ENCODE data around the gene DMXL1.

The DMXL1 gene

DNA sequence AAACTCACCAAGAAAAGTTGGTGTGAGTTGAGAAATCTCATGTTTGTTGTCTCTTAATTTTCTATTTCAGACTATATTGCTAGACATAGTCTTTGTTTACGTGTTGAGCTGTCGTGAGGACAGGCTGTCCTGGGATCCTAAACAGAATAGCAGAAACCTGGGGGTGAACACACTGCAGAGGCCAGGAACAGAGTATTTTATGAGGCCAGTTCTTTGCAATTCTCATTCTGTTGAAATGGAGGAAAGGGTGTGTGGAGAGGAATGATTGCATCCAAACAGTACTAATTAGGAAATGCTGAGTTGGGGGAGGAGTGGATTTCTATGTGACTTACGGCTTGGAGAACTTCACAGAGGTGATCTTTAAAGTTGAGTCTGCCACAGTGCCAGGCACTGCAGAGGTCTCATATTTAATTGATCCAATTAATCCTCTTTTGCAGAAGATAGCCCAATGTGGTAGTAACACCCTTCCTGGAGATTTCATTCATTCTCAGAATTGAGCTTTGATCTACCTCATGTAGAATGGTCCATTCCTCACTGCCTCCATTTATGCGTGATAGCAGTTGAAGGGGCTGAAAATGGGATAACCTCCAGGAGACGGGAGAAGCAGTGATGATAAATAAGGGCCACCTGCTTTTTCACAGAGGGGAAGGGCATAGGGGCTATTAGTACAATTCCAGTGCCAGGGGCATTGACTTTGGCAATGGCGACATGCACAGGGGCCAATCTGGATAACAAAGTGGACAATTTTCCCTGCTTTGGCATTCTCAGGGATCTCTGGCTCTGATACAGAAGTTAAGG, 200.3 kb downstream of the DMXL1 start:
- DNase-seq: no peak

DNA sequence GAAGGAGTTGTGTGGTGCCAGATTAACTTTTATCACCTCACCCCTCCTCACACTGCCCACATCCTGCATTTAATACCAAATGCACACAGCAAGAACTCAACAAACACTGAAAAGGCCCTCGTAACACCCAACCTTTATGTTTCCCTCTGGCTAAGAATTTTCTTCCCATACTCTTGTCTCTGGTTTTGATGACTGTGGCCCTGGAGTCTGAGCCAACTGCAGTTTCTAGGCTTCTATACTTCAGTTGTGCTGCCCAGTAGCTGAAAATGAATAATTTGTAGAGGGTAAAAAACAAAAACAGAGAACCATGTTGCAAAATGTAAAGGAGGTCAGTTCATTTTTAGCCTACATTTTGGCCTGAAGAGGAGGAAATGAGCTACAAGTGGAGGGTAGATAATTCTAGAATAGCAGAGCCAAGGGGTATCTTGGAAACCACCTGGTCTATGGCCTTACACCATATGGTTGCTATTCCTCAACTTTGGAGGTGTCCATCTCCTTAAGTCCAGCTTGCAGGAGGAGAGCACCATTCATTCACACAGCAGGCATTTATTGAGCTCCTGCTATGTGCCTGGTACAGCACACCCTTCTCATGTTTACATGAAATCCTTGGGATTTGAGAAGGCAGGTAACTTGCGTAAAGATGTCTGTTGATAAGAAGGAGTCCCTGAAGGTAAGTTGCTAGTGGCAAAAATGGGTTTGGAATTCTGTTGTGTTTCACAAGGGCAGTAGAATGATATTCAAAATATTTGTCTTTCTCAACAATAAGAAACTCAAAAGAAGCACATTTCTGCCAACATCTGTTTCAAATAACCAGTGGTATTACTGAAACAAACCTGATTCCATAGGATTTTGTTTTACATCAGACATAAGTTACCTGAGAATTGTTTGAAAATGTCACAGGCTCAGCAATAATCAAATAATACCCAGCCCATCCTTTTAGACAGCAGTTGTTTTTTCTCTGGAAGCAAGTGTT, 201.2 kb downstream of the DMXL1 start:
- DNase-seq: no peak

DNA sequence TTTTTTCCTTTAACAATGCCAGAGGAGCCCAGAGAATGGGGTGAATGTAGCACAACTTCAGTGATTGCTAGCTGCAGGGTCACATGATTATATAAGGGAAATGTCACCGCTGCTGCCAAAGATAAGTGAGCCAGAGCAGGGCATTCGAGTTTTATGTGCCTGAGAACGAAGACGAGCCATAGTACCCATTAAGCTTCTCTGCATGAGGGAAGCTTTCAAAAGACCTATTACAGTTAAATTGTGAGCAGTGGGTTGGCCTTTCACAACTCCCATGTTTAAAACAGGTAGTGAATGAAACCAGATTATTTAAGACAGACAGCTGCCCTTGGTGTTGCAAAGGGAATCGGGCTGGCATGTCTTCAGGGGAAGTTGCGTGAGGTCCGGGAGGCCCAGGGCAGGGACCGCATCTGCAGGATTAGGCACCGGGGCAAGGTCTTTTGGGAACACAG, 202.5 kb downstream of the DMXL1 start:
- DNase-seq: no peak

DNA sequence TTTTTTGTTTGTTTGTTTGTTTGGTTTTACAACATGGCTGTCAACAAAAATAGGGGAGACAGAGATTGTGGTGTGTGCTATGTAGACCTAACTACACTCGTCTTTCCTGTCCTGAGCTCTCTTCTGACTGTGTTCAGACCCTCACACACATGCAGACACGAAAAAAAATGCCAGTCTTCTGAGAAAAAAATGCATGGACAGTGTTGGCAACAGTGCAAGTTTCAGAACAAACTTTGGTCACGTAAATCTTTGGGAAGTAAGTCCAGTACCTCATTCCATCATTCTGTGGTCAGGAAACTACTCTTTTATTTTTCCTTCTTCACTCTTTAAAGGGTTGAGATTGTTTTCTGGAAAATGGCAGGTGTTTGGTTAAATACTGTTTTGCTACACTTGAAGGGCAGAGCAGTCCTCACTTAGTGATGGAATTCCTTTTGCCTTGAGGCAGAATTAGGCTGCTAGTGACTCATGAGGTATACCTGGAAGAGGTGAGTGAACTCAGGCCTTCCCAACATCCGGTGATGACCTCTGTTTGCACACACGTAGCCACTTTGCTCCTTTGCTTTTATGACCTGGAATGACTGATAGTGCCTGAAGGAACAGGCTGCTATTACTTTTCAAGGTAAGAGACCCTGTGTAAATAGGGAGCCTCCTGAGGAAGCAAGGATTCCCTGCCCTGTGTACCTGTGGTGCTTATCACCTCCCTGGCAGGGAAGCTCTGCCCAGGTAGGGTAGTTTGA, 203.3 kb downstream of the DMXL1 start:
- no peak for DNase-seq

DNA sequence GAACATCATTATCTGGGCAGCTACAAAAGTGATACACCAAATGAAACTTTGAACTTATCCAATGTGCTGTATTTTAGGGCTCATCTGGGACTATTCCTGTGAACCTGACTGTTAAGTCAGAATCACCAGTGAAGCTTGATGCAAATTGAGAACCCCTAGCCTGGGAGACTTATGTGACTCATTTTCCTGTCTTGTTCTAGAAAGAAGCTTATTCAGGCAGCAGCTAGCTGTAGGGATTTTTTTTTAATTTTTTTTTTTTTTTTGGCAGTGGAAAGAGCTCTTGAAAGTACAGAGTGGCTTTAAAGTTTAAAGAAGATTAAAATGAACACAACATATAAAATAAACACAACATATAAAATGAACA, 203.9 kb downstream of the DMXL1 start:
- no peak for DNase-seq

DNA sequence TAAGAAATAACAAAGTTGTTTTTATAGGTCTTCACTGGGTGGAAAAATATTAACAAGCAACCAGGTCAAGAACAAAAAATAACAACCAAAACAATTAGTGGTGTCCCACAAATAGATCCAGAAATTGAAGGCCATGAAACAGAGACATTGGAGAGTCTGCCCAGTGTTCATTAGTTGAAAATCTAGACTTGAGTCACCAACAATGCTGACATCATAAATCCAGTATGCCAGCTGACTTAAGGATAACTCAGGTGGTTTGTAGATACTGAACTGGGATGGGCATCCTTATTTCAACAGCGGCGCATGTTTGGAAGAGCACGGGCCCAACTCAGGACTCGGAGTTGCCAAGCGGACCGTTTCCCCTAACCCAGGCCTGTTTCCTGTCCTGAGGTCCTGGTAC, 204.3 kb downstream of the DMXL1 start:
- no peak for DNase-seq

DNA sequence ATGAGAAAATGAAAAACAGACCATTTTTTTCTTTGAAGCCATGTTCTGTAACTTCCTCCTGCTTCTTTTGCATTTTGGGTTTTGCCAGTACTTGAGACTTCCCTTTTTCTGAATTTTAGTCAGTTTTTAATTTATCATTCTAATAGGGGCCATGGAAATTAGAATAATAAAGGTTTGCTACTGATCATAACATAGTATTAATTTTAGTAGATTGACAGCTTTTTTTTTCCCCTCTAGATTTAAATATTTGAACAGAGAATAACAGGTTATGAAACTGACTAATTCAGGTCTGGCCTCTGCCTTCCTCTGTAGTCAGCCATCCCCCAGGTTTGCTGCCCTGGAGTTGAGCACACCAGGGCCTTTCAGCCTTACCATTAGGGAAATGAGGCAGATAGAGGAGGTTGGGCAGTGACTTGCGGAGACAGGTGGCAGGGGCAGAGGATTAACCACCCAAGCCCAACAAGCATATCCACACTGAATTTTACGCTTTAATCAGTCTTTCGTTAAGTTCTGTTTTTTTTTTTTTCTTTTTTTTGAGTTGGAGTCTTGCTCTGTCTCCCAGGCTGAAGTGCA, 204.8 kb downstream of the DMXL1 start:
- no peak for DNase-seq

DNA sequence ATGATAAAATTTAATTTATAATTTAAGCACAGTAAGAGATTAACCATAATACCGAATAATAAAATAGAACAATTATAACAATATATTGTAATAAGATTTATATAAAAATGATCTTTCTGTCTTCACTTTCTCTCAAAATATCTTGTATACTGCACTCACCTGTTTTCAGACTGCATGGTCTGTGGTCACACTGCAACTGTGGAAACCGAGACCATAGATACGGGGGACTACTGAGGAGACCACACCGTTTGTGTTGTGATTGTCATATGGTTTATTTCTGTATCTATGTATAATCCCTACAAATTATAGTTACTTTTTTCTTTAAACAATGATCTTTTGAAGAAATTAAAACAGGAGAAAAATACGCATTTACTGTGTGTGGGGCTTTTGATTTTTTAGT, 206.1 kb downstream of the DMXL1 start:
- DNase-seq: no peak

DNA sequence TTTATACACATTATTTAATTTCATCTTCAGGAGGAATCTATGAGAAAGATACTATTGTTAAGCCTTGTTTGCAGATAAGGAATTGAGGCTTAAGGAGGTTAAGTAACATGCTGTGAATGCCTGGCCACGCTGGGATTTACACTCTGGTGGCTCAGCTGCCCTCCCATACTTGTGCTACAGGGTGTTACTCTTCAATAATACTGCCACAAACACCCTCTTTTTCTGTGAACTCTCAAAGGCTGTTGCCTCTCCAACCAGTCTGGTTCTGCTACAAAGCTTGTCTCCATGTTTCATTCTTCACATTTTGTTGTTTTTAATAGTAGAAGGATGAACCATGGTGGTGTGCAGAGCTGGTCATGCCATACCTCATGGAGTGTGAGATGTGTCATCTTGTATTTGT, 208.2 kb downstream of the DMXL1 start:
- DNase-seq: no peak

DNA sequence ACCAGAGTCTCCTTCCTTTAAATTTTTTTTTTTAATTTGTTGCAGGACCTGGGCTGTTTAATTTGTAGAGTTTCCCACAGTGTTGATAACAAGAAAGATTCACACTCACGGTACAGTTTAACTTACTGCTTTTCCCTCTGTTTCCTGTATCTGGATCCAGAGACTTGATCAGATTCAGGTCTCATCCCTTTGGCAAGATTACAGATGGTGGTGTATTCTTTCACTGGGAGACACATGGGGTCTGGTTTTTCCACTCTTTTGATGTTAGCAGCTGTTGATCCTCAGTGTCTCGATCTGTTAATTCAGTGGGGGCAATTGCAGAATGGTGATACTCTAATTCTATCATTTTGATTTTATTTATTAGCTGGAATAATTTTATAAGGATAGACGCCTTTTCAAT, 209.5 kb downstream of the DMXL1 start:
- DNase-seq: no peak

DNA sequence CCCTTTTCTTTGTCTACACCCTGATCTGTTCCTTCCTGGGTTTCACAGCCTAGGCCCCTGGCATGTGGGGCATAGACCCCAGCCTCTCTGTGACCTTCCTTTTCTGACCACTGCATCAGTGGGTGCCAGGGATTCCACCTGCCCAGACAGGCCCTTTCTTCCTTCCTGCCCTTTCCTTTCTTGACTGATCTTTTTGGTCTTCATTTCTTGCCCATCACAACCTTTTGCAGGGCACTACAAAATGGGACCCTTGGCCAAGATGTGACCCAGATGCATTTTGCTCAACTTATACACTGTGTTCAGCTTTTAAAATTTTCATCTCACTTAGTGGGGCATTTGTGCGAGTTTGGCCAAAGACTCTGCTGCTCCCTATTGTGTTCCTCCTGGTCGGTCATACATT, 211.7 kb downstream of the DMXL1 start:
- DNase-seq: no peak

DNA sequence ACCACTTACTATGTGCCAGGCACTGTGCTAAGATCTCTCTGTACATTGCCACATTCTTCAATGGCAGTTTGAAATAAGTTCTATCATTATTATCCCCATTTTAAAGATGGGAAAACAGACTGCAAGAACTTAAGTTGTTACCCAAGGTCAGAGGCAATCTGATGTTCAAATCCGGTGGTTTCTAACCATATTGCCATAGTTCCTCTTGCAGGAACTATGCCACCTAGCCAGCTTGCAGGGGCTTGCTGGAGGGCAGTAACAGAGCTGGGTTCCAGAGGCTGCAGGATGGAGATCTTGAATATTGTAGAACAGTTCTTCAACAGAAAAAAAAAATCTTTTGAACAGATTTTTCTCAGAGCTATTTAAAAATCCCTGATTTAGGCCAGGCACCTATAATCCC, 213.1 kb downstream of the DMXL1 start:
- DNase-seq: no peak

DNA sequence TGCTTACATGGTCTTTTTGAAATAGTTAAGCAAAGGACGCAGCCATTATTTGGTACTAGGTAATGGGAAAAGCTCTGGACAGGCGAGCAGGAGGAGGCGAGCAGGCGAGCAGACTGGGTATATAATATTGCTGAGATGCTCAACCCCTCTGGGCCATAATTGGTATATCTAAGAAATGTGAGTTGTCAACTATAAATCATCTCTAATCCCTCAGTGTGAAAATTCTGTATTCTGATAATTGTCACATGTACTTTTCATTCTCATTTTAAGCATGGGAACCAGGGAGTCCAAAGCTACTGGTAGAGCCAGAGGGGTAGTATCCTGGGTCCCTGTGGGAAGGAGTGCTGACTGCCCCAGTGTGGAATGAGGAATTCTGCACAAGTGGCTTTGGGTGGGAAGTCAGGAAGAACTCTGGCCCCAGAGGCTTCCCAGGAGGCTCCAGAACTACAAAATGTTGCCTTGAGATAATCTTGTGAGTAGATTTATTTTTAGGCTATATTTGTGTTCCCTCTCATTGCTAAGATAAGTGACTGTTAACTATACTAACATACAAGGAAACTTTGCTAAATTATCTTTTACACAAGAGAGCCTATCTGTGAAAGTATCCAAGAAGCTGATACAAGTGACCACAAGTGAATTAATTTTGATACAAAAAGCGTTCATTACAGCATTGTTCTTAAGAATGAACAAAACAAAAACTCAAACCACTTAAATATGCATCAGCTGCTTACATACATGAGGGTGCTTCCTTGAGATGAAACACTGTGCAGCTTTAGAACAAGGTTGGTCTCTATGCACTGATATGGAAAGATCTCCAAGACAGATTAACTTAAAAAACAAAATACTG, 214.4 kb downstream of the DMXL1 start:
- DNase-seq: no peak

DNA sequence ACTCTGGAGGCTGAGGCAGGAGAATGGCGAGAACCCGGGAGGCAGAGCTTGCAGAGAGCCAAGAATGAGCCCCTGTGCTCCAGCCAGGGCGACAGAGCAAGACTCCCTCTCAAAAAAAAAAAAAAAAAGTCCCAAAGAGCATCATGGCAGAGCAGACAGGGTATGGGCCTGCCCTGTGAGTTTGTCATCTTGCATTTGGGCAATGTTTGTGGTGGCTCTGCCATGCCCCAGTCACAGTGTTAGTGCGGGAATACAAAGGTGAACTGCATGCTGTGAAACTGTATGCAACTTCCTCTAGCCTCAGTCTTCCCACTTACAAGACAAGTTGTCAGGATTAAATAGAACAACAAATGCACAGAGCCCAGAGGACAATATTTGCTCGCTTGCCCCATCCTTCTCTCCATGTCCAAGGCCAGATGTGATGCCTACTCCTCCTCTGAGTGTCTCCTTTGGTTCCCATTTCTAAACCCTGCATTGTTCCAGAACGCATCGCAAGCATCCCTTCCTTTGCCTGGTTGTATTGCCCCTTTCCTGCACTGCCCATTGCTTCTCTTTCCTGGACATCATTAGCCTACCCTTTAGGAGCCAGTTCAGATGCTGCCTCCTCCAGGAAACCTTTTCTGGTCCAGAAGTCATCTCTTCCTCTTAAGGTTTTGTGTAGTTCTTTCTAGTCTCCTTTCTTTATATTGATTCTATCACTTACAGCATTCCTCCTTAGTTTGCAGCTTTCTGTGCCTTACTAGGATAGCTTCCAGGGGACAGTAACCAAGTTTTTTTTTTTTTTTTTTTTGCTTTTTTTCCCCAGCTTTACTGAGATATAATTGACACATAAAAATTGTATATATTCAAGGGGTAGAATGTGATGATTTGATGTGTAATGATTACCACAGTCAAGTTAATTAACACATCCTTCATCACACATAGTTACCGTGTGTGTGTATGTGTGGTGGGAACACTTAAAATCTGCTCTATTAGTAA, 215.9 kb downstream of the DMXL1 start:
- no peak for DNase-seq

DNA sequence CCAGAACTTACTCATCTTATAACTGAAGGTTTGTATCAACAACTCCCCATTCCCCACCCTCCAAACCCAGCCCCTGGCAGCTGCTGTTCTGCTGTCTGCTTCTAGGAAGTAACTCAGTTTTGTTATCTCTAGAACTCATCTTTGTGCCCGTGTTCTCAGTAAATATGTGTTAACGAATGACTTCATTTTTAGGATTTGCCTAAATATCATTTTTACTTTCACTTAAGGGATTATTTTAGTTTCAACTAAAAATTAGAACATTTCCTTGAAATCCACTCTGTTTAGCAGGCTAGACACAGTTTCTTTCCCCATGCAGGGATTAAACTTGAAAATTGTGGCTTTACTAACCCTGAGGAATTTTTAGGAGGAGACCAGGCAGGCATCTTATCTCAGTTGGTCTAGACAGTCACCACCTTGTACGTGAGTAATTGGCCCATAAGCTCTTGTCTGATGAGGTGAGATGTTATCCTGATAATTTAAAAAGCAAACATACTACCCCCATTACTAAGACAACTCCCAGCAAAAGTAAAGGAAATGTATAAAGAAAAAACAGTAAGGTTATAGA, 216.7 kb downstream of the DMXL1 start:
- DNase-seq: no peak

DNA sequence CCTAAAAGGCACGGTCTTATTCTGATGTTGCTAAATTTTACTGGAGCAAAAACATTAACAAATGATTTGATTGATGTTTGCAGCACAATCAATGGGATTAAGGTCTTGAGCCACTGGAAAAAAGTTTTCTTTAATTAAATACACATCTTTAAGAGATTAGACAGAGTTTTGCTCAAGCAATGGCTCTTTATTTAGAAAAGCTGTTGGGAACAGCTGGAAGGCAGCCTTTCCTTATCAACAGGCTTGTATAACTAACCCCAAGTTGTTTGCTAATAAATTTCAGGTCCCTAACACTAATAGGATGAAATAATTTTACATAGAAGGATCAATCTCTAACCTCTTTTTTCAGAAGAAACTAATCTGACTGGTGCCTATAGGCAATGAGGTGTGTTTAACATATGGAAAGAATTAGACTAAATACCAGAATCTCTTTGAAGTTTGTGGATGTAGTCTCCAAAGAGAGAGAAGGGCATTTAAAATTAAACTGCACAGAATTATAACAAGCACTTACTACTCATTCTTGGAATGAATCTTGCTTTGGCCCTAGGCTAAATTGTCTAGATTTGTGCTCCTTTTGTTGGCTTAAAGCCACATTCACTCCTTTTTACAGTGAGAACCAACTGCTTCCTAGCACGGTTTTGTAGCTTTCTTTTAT, 217.6 kb downstream of the DMXL1 start:
- DNase-seq: no peak

DNA sequence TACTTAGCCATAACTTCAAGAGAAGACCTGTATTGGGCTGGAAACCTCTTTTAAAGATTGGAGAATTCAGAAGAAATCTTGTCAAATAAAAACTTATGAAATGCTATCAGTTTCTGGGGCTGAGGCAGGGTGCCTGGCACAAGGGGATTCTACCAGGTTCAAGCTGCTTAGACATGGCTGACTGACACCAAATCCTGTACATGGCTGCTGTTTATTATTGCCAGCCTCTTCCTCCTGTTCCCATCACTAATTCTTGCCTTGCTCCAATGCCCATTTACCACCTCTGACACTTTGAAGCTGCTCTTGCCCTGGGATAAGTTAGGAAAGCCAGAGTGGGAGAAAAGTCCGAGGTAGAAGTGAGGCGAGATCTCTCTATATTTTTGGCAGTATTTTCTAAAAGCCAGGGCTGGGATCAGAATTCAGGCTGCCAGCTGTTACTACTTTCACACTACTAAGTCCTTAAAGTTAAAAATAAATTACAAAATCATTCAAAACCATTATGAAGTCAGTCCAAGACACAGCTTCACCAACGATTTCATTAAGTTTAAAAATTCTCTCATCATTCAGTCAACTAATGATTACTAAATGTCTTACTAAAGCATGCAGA, 218.7 kb downstream of the DMXL1 start:
- DNase-seq: no peak

DNA sequence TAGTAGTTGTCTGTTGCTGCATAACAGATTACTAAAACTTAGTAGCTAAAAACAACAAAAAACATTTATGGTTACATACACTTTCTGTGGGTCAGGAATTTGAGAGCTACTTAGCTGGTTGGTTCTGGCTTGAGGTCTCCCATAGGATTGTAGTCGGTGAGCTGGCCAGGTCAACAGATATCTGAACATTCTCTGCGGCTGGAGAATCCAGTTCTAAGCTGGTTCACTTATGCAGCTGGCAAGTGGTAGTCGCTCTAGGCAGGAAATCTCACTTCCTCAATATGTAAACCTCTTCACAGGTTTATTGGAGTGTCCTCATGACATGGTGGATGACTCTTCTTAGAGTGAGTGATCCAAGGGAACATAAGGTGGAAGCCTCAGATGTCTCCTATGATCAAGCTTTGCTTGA, 219.3 kb downstream of the DMXL1 start:
- no peak for DNase-seq

DNA sequence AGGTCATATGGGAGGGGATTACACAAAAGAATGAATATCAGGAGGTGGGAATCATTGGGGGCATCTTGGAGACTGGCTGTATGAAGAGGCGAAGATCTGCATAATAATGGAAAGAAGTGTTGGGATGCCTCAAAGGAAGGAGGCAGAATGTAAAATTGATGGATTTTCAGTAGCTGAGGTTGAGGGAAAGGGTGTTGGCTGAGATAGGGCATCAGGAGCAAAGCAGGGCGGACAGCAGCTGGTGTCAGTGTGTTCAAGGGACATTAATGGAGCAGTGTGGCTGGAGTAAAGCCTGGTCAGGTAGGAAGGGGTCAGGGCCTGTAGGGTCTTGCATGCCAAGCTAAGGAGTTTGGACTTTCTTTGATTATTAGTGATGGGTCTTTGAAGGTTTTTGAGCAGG, 219.7 kb downstream of the DMXL1 start:
- no peak for DNase-seq

All from 8988T (cell line).